Stimulated activated CD4-positive, alpha-beta T cell treated with anti-CD3 and anti-CD28 coated beads, Interleukin-4, amount 100 ng/mL, for 48 hours (primary cell): ENCODE data around the gene SYTL2.
"Not testable (repeated sequence)": the region's sequence is repeated elsewhere in the genome, so short reads cannot be mapped to it uniquely, and the experiment has no call there.

Experiments
- DNase-seq, 2 donors: peaks; one replicate each; pipeline ENCODE4 v3.0.0-alpha.2; 2020; ENCODE audit warnings: low read depth in 2 of 2

SYTL2 gene, protein sequence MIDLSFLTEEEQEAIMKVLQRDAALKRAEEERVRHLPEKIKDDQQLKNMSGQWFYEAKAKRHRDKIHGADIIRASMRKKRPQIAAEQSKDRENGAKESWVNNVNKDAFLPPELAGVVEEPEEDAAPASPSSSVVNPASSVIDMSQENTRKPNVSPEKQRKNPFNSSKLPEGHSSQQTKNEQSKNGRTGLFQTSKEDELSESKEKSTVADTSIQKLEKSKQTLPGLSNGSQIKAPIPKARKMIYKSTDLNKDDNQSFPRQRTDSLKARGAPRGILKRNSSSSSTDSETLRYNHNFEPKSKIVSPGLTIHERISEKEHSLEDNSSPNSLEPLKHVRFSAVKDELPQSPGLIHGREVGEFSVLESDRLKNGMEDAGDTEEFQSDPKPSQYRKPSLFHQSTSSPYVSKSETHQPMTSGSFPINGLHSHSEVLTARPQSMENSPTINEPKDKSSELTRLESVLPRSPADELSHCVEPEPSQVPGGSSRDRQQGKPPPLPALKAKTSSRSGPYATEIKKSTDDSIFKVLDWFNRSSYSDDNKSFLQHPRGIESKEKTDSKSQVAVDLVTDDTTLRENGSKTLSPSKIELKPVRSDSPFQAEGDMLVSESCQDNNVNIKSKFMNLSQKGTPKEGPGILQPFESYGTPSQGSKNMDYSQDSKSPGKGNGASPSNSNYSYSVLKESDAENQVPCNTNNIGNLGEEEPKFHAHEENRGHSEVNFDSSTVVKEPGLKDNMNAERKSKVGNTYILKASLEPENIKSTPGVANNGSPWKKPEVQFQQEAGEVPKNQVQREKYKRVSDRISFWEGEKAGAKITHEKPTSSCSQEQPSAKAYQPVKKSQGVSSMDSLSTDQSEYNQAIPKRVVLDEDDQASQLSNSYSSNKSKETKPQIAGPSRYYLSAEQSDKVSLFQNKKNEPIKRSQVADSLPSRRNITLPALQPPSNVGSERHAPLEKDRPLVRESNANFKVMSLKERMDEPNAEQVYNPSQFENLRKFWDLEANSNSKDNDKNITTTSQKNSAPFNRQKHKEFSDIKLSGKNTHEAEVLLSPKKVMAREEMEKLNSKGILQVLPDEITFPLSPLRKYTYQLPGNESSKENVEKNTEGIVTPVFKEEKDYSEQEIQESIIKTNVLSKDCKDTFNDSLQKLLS (N-terminal part only)

GRCh38 chr11:85810871-85811611 is at the start of gene SYTL2:
TSS of gene SYTL2 (minus strand) at chr11:85811141. CDS start at chr11:85757725, 53,416 bp downstream.
- peak; percentile 56 to 65 for DNase-seq

DNA sequence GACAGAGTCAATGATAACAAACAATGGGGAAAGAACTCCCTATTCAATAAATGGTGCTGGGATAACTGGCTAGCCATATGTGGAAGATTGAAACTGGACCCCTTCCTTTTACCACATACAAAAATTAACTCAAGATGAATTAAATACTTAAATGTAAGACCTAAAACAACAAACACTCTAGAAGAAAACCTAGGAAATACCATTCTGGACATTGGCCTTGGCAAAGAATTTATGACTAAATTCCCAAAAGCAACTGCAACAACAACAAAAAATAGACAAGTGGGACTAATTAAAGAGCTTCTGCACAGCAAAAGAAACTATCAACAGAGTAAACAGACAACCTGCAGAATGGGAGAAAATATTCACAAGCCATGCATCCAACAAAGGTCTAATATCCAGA is 48.6 kb upstream of the SYTL2 start:
- not testable (repeated sequence) for DNase-seq

DNA sequence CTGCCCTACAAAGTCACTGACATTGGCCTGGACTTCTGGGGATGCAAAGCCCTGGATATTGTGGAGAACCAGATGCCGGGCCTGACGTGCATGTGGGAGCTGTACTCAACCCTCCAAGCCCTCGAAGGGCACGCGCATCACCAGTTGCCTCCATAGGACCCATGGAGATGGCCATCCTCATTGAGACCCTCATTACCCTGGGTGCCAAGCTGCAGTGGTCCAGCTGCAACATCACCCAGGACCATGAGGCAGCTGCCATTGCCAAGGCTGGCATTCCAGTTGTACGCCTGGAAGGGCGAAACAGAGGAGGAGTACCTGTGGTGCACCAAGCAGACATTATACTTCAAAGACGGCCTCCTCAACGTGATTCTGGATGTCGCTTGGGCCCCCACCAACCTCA is 46.2 kb upstream of the SYTL2 start:
- DNase-seq = no peak

DNA sequence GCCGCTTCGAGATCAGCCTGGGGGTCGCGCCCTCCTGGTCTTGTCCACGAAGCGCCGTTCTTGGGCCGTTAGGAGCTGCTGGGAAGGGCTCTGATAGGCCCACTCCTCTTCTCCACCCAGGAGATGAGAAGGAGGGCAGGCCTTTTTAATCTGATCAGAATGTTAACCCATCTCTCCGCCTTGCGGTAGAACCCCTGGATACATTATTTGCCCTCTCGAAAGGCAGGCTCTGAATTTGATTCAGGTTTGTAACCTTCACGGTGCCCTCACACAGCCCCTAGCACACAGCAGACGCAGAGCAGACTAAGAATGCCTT is 44.4 kb upstream of the SYTL2 start, which contains the start of gene CCDC83:
Gene CCDC83, plus strand, starts transcription at position 43 of the 316 bp plus-strand sequence. CDS start 9,741 bp downstream, outside the sequence.
- no peak for DNase-seq

GRCh38 chr11:85854557-85855340 is 43.8 kb upstream of the SYTL2 start:
- peak; percentile 85 for DNase-seq

GRCh38 chr11:85854212-85854556 is 43.2 kb upstream of the SYTL2 start:
- no peak for DNase-seq

DNA sequence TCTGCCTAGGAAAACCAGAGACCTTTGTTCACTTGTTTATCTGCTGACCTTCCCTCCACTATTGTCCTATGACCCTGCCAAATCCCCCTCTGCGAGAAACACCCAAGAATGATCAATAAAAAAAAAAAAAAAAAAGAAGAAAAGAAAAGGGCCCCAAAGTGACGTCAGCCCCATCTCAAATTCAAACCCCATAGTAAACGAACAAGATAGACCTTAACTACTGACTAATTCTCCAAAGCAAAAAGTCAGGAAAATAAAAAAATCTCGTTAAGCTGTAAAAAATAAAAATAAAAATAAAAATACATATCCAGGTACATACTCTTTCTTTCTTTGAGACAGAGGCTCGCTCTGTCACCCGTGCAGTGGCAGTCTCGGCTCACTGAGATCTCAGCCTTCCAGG is 42.6 kb upstream of the SYTL2 start:
- not testable (repeated sequence) for DNase-seq

DNA sequence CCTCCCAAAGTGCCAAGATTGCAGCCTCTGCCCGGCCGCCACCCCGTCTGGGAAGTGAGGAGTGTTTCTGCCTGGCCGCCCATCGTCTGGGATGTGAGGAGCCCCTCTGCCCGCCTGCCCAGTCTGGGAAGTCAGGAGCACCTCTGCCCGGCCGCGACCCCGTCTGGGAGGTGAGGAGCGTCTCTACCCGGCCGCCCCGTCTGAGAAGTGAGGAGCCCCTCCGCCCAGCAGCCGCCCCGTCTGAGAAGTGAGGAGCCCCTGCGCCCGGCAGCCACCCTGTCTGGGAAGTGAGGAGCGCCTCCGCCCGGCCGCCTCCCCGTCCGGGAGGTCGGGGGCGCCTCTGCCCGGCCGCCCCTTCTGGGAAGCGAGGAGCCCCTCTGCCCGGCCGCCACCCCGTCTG is 41.8 kb upstream of the SYTL2 start:
- not testable (repeated sequence) for DNase-seq

GRCh38 chr11:85848556-85848955 is 37.6 kb upstream of the SYTL2 start:
- DNase-seq = no peak

DNA sequence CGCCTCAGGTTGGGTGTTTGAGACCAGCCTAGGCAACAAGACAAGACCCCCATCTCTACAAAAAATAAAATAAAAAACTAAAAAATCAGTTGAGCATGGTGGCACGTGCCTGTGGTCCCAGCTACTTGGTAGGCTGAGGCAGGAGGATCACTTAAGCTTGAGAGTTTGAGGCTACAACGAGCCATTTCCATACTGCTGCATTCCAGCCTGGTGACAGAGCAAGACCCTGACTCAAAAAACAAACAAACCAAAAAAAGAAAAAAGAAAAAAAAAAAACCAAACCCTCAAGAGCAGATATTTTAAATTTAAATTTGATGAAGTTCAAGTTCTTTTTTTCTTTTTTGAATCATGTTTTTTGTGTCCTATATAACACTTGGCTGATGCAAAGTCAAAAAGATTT is 37.1 kb upstream of the SYTL2 start:
- DNase-seq = no peak

- no peak for DNase-seq
Measured at GRCh38 chr11:85847436-85847835, 36.5 kb upstream of the SYTL2 start.

DNA sequence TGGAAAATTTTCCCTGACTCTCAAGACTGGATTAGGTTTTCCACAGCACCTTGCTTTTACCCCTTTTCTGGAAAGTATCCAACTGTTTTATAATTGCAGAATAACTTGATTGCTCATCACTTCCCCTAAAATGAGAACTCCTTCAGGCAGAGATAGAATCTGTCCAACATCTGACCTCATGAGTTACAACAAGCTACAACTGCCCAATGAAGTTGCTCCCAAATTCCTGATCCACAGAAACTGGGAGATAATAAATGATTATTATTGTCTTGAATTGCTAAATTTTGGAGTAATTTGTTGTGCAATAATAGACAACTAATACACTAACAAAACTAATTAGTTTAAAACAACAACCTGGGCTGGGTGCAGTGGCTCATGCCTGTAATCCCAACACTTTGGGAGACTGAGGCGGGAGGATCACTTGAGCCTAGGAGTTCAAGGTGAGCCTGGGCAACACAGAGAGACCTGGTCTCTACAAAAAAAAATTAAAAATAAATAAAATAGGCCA is 34.2 kb upstream of the SYTL2 start:
- DNase-seq = no peak

DNA sequence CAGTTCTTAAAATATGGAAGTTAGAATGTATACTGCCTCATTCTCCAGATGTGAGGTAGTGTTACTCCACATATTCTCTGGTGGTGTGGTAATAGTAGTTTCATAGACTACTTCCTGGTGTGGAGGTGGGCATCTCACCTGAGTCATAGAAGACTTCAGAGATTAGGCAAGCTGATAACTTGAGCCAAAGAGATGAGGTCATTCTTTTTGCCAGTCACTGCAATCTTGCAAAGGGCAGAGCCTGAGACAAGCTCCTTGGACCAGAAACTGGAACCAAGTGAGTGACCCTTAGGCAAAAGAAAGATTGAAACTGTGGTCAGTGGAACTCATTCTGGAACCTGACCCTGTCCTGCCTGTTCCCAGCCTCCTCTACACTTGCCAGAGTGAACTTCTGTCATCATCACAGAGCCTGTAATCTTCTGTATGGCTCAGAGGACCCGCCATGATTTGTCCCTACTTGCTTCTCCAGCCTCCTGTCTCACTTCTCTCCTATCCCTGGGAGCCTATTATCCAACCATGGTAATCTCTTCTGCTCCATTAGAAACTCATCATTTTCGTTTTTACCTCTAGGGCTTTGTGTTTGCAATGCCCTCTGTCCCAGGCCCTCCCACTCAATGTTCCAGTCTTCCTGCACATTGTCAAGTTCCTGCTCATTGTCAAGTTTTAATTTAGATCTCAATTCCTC is 33.6 kb upstream of the SYTL2 start:
- DNase-seq = no peak

DNA sequence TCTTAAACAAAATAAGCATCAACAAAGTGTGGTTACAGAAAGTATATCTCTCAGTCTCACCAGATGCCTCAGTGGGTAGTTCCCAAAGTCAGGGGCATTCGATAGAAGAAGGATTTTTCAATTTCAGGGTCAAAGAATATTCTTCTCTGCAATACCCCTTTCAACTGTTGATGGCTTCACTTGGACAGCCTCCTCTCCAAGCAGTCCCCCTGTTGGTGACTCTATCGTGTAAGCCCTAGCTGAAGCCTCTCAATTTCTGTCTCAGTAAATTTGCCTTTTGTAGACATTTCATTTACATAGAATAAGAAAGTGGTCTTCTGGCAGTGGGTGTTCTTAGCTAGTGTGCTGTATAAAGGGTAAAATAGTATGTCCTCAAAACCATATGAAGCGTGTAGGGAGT is 33.0 kb upstream of the SYTL2 start:
- no peak for DNase-seq

DNA sequence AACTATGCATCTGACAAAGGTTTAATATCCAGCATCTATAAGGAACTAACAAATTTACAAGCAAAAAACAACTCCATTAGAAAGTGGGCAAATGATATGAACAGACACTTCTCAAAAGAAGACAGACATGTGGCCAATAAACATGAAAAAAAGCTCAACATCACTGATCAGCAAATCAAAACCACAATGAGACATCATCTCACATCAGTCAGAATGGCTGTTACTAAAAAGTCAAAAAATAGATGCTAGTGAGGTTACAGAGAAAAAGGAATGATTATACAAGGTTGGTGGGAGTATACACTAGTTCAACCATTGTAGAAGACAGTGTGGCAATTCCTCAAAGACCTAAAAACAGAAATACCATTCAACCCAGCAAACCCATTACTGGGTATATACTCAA is 30.0 kb upstream of the SYTL2 start:
- not testable (repeated sequence) for DNase-seq

- no peak for DNase-seq
Measured at GRCh38 chr11:85835729-85836128, 24.8 kb upstream of the SYTL2 start.

GRCh38 chr11:85835263-85835662 is 24.3 kb upstream of the SYTL2 start:
- DNase-seq = no peak

DNA sequence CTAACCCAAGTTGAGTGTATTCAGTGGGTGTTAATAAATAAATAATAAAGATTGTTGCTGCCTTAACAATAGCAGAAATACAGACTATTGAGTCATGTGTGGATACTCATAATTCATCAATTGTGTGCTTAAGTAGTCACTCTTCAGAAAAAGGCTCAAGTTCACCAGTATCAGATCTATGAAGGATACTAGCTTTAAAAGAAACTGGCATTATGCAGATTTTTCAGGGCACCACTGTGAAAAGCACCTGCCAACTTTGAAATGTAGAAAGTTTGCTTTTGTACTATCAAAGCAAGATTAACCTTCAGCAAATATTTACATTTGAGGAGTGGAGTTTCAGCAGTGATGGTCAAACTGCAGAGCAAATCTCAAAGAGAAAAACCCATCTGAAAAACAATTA is 20.1 kb upstream of the SYTL2 start:
- no peak for DNase-seq

GRCh38 chr11:85829172-85829571 is 18.2 kb upstream of the SYTL2 start:
- DNase-seq = no peak

- no peak for DNase-seq
Measured at GRCh38 chr11:85828640-85828978, 17.7 kb upstream of the SYTL2 start.
